GM21576 (cell line): ENCODE results near the gene SLIT3.

Experiments
- ATAC-seq: cut with Tn5 transposase; IDR thresholded peaks from one replicate; pipeline ENCODE4 v1.9.1; 2021; ENCODE audit warnings: mild to moderate bottlenecking, moderate library complexity; ENCODE audit not compliant: unreplicated experiment

The SLIT3 gene

DNA sequence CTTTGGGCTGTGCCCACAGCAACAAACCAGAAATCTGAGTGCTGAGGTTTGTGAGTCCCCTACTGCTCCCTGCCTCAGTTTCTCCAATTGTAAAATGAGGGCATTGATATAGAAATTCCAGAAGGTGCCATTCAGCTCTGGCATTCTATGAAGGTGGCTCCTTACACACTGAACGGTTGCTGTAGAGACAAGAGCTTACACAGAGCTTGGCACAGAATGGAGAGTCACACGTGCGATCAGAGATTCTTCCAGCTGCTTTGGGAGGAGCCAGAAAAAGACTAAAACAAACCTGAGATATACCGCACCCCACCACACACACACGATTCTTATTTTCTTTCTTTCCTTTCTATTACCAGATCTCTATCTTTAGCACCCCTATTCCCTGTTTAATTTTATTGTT is 122.7 kb downstream of the SLIT3 start:
- ATAC-seq: no peak

DNA sequence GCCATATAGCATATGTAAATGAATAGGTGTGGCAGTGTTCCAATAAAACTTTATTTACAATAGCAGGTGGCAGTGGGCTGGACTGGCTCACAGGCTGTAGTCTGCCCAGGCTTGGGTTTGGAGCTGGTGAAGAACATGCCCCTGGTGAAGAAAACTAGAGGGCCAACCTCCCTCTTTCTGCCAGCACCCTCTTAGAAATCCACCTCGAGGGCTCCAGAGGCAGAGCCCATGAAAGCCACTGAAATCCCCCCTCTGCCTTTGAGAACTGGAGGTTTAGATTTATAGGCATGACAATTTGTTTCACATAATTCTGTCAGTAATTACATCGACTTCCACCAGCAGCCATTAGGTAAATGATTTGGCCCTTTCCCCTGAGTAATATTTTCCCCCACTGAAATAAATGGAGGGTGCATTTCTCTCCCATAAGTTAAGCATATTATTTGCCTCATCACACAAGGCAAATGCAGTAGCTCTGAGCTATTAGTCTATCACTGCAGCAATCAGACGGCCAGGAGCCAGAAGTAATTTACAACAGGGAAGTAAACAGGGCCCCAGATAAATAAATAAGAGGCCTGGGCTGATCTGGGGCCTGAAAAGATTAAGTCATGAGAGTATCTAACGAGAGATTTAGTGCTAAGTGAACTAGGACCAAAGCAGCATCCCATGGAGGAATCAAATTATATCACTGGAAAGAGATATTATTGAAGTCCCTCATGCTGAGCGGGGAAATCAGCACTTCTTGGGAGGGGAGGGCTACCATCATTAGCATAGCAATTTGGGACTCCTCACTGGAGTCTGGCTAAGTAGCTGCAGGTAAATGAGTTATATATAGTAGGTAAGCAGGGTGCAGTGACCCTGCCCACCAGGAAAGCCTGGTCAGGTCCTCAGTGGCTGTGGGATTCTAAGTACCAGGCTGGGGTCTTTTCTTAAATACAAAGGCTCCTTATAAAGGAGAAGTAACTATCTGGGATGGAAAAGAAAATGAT is 123.9 kb downstream of the SLIT3 start:
- ATAC-seq: no peak

DNA sequence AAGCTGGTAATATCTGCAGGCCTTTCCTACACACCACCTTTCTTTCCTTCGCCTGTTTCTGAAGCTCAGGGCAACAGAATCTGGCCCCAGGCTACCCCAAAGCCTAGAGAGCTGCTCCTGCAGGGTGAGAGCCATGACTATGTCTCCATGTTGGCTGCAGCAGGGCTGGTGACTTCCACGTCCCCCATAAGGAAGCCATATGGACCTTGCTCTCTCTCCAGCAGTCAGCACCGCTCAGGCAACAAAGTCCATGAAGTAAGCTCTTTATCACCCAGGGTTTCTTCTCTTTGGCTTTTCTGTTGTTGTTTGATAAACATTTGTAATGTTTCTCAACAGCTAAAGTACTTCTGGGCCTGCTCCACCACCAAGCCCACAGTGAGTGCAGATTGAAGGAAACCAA is 125.2 kb downstream of the SLIT3 start:
- no peak for ATAC-seq

DNA sequence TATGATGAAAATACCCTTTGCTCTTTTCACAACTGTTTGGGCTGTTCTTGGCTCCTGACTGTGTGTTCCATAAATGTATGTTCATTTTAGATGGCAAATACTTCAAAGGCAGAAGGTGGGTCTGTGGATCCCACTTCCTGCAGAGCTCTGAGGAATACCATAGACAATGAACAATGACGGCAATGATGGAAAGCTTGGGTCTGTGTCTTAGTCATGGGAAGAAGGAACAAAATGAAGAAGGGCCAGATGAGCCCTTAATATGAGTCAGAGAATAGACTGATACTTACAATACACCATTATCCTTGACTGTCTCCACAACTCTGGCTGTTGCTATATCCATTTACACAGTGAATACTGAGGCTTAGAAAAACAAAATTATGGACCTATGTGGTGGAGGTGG is 126.0 kb downstream of the SLIT3 start:
- ATAC-seq: no peak

DNA sequence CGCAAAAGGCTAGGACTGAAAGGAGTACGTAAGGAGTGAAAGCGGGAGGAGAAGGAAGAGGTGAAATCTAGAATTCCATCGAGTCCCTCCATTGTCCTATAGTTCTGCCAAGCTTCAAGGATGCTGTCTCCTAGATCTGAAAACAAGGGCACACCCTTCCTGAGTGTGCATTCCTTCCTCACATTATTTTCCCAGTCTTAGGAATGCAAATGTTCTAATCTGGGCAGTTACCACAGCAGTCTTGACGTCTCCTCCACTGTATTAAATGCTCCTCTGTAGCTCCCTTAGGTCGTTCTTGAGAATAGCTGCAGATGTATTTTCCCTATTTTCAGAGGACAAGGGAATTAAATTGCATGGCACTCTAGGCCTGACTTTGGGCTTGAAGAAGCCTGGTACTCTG is 127.6 kb downstream of the SLIT3 start:
- no peak for ATAC-seq

DNA sequence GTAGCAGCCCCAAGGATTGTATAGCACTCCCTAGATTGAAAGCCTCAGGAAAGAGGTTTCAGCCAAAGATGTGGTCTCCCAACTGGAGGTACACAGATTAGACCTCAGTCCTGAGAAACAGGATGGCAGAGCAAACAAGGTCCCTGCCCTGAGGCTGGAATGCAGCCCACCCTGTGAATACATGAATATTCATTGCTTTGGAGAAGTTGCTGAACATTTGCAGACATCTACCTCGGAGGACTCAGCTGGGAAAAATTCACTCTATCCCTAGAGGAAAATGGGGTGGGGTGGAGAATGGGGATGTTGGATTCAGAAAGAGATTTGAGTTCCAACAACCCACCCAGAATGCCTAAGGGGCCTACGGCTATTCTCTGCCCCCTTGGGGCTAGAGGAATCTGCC is 129.4 kb downstream of the SLIT3 start:
- no peak for ATAC-seq

DNA sequence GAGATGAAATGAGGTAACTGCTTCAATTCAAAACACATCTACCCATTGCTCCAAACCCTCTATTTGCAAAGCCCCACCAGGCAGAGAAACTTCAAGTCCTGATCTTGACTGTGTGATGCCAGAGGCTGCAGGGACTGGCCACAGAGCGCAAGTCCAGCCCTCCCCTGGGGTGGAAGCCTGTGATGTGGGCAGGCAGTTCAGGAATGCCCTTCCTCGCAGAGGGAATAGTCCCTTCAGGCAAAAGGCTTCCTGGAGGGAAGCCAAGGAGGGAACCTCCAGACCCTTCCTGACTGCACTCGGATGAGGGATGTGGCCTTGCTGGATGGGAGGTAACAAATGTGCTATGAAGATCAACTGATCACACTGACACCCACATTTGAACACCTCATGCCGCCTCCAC is 131.2 kb downstream of the SLIT3 start:
- no peak for ATAC-seq

DNA sequence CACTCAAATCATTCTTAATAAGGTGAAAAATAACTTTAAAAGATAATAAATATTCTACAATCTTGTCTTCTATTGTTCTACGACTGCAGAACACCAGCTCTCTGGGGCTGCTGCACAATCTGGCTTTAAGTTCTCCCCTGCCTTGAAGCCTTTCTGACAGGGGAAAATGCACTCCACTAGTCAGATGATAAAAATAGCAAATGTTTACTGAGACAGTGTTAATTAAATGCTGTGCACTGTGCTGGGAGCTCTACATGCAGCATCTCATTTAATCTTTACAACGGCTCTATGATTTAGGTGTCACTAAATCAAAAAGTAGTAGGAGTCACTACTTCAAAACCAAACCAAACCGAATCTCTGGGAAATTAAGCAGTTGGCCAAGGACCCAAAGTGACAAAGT is 132.7 kb downstream of the SLIT3 start:
- ATAC-seq: no peak

DNA sequence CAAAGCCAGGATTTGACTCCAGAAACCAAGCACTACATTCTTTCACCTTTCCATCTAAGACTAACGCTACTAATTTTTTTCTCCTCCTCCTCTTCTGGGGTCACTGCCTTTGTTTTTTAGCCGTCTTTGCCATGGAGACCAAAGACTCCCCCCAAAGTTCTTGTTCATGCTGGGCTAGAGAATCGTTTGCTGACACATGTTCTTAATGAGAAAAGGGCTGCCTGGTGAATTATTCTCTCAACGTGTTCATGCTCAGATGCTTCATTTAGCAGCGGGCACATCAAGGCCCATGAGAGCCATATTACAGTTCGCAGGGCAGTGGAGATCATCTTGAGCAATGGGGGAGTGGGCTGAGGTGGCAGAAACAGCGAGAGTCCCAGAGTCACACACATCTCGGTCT is 134.9 kb downstream of the SLIT3 start:
- ATAC-seq: no peak

DNA sequence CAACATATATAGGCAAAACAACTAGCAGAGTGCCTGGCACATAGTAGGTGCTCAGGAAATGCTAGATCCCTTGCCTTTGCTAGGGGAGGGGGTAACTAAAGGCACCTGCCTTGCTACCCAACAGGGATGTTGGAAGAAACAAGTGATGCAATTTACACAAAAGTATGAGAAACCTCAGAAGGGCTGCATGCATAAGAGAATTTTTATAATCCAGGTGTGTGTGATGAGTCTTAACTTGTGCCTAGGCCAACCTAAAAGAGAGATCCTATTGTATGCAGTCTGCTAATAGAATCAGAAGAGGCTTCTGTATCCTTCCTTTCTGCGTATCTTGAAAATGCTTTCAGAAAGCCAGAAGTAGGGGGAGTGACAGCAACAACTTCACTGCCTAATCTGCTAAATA is 135.9 kb downstream of the SLIT3 start:
- no peak for ATAC-seq

DNA sequence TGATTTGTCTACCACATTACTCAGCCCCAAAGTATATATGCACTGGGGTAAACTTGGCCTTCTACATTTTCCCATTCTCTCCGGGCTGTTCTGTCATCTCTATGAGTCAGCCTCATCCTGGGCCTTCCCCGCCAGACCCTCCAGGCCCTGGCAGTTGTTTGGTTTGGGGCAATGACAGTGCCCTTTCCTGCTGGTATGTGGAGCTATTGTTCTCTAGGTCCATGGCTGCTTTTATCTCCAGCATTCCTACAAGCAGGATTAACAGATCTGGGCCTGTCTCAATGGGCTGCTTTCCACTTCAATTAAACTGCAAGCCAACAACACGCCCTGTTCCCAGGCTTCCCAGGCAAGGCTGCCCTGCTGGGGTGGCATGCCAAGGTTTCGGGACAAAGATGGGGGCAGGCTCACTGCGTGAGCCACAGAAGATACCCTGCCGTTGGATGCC is 136.4 kb downstream of the SLIT3 start:
- no peak for ATAC-seq

DNA sequence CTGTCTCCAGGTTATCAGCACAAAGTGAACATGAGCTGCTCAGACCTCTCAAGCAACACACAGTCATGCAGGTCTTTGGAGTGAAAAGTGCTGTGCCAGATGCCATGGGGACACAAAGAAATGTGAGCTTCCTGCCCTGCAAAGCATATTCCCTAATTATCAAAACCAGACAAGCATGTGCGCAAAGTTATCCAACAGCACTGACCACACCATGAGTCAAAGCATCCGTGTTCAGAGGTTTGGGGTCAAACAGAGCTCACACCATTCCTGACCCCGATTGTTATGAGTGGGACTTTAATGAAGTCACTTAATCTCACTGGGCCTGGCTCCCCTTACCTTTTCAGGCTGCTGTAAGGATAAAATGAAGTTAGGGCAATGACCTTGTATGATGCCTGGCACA is 138.5 kb downstream of the SLIT3 start:
- no peak for ATAC-seq

DNA sequence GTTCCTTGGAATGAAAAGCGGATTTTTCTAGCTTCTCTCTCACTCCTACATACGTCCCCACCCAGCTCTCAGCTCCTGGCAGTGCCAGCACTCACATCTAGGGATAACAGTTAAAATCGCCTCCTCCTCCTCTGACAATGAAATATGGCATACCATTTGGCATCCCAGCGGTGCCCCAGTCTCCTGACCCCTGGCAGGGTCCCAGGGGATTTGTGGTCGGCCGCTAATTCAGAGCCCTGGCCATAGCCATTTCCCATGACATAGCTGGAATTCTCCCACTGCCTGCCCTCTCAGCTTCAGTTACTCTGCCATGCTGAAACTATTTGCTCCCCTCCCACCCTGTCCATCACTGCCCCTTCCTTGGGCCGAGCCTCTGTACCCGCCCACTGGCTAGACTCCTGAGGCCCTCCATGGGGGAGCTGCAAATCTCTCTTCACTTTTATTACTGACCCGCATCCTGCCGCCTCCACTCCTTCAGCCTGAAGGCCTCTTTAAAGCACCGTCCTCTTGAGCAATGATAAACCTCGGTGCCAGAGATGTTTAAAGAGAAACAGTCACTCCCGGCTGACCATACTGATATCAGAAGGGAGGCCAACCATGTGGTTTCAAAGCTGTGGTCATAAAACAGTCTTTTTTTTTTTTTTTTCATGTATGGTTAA is 139.8 kb downstream of the SLIT3 start:
- no peak for ATAC-seq

DNA sequence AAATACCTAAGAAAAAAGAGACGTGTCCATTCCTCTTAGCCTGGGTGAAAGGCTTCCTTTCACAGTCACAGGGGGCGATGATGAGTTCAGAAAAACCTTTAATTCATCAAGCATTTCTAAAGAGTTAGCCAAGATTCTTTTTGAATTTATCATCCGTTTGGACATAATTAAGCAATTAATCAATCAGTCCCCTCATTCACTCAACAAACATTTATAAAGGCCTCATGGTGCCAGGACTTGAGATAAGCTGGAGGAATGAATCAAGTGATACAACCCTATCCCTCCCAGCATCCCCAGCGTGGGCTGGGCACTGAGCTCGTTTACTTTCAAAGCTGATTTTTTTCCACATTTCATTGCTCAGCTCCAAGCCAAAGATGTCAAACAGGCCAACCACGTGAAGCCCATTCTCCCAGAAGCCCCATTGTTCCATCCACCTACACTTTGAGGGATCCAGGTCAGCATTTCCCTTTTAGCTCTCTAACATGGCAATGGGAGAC is 140.5 kb downstream of the SLIT3 start:
- ATAC-seq: no peak

DNA sequence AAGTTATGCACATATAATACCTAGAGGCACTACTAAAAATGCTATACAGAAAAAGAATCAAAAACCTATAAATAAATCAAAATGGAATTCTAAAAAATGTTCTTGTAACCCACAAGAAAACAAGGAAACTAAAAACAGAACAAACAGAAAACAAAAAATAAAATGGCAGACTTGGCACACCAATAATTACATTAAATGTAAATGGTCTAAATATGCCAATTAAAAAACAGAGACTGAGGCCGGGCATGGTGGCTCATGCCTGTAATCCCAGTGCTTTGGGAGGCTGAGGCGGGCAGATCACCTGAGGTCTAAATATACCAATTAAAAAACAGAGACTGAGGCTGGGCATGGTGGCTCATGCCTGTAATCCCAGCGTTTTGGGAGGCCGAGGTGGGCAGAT is 142.2 kb downstream of the SLIT3 start:
- no peak for ATAC-seq

DNA sequence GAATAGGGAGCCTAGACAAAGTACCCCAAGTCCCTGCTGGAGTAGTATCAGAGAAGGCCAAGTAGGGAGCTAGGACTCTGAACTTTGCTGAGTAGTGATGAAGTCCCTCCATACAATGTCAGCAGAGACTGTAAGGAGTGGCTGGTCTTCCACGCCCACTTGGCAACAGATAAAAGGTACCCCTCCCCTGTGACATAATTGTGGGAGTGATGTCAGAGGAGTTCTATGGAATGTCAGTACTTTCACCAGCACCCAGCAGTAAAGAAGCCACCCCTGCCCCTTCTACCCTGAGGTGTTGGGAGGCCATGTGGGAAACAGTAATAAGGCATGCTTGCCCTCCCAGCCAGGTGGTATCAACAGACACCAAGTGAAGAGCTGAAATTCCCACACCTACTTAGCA is 143.9 kb downstream of the SLIT3 start:
- no peak for ATAC-seq

DNA sequence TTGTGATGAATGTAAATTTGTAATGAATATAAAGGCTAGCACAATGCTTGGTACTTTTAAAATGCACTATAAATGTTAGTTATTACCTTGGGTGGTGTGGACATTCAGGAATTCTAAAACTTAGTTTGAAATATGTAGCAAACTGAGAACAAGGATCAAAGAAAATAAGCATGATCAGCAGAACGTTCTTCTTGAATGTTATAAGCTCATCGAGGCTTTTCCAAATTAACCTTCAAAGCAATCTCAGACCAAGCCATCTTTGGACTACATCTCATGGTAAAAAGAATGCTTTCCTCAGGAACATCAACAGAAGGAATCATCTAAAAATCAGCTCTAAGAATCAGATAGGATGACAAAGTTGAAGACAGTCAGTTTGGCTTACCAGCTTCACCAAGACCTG is 146.3 kb downstream of the SLIT3 start:
- no peak for ATAC-seq

DNA sequence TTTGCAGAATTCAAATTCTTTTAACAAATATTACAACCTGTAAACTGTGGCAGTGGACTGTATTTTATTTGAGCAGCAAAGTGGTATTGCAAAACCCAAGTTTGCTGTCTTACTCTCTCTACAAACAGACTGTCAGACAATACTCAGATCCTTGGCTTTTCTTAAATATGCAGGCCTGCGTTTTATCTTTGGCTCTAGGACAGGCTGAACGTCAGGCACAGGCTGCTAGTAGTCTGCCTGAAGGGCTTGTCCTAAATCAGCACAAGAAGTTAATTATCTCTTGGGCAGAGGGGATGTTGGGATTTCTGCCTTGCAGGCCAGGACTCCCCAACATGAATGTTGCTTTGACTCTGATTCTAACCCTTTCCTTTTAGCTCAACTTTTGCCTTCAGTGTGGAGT is 147.5 kb downstream of the SLIT3 start:
- ATAC-seq: no peak

DNA sequence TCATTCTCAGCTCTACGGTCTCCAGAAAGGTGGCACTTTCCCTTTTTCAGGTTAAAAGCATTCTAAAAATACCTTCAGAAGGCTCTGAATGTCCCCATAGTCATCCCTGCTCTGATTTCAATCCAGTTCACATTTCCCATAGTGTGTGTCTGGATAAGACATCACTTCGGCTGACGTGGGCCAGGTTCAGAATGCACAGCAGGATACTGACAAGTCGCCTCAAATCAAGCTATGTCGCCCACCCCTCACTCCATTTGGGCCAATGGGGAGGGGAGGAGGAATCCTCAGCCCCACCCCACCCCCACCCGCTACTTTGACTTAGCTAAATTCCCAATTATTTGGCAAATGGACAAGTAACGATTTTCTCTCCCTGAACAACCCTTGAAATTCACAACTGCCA is 148.0 kb downstream of the SLIT3 start:
- no peak for ATAC-seq

DNA sequence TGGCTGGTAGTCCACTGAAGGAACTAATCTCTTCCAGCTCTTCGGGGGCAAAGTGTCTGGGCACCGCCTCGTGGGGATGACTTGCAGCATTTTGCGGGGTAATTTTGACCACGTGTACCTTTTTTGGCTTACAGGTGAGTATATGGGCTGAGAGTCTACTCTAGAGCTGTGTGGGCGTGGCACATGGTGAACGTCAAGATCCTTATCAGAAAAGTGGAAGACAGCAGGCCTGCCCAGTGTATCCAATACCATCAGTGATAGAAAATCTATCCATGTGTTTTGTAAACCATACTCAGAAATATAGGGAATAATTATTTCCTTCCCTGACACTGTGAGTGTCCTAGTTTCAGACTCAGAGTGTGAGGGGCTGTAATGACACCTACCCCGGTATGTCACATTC is 148.5 kb downstream of the SLIT3 start:
- no peak for ATAC-seq

DNA sequence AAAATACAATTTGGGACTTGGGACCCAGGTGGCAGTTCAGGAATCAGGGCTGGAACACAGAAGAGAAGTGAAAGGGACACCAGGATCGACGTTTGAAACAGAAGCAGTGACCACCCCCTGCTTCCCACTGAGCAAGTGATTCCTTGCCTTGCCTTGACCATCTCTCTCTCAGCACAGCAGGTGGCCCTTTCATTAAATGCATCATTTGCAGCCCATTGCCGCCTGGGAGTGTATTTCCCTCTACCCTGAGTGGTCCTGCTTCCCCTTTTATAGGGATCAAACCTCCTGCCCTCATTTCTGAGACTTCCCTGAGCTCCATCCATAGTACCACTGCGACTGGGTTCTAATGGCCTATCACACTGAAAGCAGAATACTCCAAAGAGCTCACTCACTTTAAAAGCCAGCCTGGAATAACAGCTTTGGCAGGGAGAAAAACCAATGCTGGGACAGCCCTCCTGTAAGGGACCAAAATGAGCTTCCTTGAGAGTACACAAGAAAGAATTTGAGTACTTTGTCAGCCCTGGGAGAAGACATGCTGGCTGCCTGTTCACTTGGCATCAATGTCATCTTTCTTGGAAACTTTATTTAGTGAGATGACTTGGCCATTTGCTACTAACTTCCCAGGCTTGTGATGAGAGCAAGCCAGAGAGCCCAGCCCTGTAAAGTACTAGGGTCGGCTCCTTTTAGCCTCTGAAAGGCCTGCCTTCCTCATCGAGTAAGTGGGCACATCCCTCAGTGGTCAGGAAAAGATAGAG is 149.7 kb downstream of the SLIT3 start:
- ATAC-seq: no peak
